Measurements from ENCODE around the gene PIGR.

PIGR gene

DNA sequence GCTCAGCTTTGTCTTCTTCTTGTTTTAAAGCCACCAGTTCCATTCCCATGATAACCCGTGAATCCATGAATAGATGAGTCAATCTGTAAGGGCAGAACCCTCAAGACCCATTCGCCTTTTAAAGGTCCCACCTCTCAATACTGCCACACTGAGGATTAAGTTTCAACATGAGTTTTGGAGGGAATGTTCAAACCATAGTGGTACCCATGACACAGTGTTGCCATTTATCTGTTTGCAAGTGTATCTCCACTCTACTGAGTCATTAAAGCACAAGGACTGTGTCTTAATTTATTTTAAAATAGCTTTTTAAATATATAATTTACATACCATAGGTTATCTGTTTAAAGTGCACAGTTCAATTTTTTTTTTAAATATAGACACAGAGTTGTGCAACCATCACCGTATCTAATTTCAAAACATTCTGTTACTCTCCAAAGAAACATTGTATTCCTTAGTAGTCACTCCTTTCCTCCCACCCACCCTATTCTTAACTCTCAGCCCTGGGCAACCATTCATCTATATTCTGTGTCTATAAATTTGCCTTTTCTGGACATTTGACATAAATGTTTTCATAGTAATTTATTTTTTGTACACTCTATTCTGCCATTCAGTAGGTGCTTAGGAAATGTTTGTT, 53.8 kb downstream of the PIGR start:
- no peak for DNase-seq (ENCODE audit: low read depth in 4 of 4, low spot score in 1 of 4)

GRCh38 chr1:206891412-206891811, 54.9 kb downstream of the PIGR start:
- DNase-seq (ENCODE audit: low read depth in 4 of 4, low spot score in 1 of 4): no peak

GRCh38 chr1:206890125-206891060, 55.9 kb downstream of the PIGR start:
- DNase-seq (ENCODE audit: low read depth in 4 of 4, low spot score in 1 of 4): no peak

GRCh38 chr1:206887701-206888100, 58.6 kb downstream of the PIGR start:
- DNase-seq (ENCODE audit: low read depth in 4 of 4, low spot score in 1 of 4): no peak

- no peak for DNase-seq (ENCODE audit: low read depth in 4 of 4, low spot score in 1 of 4)
Measured at GRCh38 chr1:206886831-206887230, 59.4 kb downstream of the PIGR start.

- DNase-seq (ENCODE audit: low read depth in 4 of 4, low spot score in 1 of 4): no peak
Measured at GRCh38 chr1:206885341-206886060, 60.8 kb downstream of the PIGR start.

GRCh38 chr1:206883876-206884275, 62.4 kb downstream of the PIGR start:
- no peak for DNase-seq (ENCODE audit: low read depth in 4 of 4, low spot score in 1 of 4)

DNA sequence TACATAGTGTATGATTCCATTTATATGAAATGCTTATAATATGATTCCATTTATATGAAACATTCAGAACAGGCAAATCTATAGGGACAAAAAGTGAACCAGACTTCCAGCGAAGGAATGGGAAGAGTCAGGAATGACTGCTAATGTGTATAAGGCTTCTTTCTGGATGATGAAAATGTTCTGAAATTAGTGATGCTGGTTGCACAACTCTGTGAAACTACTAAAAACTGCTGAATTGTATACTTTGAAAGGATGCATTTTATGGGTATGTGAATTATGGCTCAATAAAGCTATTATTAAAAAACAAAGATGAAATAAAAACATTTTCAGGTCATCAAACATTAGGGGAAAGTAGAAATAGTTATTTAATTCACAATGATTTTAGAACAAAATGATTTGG, 63.1 kb downstream of the PIGR start:
- DNase-seq (ENCODE audit: low read depth in 4 of 4, low spot score in 1 of 4): no peak

- DNase-seq (ENCODE audit: low read depth in 4 of 4, low spot score in 1 of 4): no peak
Measured at GRCh38 chr1:206882555-206882954, 63.7 kb downstream of the PIGR start.

GRCh38 chr1:206880314-206880713, 66.0 kb downstream of the PIGR start:
- DNase-seq (ENCODE audit: low read depth in 4 of 4, low spot score in 1 of 4): no peak

Measured in stimulated activated CD4-positive, alpha-beta T cell treated with anti-CD3 and anti-CD28 coated beads, Interleukin-1b, Interleukin-23, amount 100 ng/mL, for 24 hours (primary cell).